GM18867 (cell line): ENCODE results near the gene CNTNAP4.

Experiments used
- ATAC-seq: cut with Tn5 transposase; IDR thresholded peaks from one replicate; pipeline ENCODE4 v1.9.1; 2021; ENCODE audit warnings: mild to moderate bottlenecking, moderate library complexity; ENCODE audit not compliant: unreplicated experiment

CNTNAP4 gene

DNA sequence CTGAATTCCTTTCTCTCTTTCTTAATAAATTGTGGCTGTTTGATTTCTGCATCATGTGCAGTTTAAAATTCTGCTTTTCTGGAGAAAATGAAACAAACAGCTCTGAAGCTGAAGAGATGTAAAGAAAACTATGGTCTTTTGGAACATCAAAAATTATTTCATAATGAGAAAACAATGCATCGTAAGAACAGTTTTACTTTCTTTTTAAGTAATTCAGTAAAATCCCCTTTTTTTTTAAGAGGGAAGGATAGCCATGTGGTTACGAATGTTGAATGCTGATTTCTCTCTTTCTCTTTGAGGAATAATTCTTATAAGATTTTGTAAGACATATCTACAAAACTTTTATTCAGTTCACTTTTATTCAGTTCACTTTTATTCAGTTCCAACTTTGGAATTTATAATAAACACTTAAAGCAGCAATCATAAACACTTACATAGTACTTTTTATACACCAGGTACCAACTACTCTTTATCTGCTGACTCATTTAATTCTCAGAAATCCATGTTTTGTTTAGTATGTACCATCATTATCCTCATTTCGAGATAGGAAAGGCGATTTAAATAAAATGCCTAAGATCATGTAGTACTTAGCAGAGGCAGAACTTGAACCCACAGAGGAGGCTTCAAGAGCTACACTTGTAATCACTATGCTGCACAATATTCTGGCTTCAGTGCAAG, 26.6 kb downstream of the CNTNAP4 start:
- ATAC-seq: no peak

- no peak for ATAC-seq
These were observed 32.6 kb downstream of the CNTNAP4 start for GRCh38 chr16:76309639-76310335.

DNA sequence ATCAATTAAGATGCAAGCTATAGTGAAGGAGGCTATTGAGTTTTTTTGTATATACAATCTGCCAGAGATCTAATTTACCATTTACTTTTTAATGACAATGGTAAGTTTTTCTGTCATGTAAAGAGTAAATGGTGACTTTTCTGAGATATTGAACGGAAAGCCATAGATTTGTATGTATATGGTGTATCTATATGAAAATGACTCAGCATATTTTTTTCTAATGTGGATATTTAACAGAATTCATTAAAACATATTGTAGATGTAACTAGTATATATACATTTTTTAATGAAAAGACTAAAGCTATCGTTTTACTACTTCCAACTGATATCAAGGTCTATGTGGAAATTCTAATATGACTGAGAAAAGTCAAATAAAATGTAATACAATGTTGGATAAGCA, 34.1 kb downstream of the CNTNAP4 start:
- ATAC-seq: no peak

DNA sequence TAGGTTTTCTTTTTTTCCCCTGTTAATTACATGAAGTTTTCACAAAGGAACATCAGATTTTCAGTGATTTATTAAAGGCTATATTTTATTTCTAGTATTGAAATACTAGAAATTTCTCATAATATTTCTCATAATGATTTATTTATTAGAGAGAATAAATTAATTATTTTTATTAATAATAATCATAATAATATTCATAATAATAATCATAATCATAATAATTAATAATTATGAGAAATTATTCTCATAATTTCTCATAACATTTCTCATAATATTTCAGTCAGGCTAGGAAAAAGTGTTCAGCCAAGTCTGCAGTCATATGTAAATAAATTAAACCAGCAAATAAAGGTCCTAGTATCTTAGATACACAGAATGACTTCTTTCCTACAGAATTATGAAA, 41.4 kb downstream of the CNTNAP4 start:
- ATAC-seq: no peak

DNA sequence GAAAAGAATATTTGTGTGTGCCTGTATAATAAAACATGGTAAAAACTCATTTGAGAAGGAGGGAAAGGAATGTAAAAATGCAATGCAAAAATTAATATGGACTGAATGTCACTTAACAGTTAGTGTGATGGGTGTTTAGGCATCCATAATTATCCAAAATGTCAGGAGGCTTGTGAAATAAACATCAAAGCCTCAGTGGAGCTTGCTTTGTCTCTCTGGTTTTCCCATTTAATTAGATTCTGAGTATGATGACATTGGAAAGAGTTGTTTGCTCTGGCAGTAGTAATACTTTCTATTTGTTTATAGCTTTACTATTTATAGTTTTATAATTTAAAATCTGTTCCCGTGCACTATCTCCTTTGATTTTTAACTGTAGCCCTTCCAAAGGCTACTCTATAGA, 51.9 kb downstream of the CNTNAP4 start:
- ATAC-seq: no peak

- no peak for ATAC-seq
These were observed 58.2 kb downstream of the CNTNAP4 start for GRCh38 chr16:76335180-76335974.

DNA sequence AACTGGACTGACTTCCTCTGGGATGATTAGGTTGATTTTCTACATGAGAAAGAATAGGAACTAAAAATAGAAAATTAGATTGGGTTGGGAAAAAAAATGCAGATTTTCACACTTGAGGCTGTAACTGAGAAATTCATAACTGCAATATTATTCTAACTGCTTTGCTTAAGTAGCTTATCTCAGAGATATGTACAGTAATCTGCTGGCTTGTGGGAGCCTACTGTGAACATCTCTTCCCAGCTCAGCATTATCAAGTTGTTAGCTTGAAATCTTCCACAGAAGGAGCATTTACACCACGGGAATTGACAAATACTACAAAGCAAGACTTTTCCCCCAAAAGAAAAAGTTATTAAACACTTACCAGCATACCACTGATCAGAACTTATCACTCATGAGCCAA, 58.9 kb downstream of the CNTNAP4 start:
- ATAC-seq: no peak

DNA sequence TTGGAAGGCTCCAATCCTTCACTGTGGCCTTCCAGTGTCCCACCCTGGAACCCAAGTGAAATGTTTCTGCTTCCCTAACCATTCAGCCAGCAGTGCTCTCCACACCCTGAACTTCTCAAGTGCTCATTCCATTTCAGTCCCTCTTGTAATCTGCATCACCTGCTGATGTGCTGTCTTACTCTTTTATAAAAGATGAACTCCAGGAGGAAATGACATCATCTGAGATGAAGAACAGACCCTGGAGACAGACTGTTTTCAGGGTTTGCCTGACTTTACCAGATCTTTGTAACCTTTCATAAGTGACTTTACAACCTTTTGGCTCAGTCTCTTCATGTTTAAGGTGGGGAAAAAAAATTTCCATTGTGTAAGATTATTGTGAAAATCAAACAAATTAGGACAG, 61.3 kb downstream of the CNTNAP4 start:
- no peak for ATAC-seq

DNA sequence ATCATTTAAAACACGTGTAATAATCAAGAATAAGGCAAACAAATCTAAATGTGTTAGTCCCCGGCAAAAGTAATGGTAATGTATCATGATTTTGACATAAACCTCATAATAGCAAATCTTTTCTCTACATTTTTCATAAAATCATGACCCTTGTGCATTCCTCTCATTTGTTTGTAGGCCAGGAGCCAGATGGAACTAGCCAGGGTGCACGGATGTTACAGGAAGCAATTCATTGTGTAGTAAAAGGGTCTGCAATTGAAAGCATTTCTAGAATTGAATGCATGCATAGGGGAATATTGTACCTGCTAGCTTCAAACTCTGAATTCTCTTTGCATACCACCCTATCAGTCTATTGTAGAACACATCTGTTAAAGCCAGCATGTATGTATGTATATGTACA, 66.6 kb downstream of the CNTNAP4 start:
- no peak for ATAC-seq

DNA sequence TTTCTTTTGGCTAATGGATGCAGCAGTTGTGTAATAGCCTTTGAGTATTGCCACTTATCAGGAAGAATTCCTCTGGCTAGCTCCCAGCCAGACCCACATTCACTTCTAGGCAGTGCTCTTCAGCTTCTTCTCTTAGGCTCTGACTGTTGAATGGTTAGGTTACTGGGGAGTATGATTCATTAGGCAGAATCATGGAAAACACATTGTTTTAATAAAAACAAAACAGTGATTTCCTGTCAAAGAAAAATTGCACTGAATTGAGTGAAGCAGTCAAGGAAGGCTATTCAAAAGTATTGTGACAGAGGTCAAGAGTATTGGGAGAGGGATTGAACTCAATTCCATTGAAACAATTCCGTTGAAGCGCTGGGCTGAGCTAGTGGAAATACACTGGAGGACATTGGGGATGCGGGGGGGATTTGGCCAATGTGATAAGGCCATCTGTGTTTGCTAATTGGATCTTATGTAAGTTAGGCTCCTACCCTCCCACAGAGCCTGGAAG, 68.0 kb downstream of the CNTNAP4 start:
- ATAC-seq: no peak

GRCh38 chr16:76346210-76346609, 69.0 kb downstream of the CNTNAP4 start:
- ATAC-seq: no peak

DNA sequence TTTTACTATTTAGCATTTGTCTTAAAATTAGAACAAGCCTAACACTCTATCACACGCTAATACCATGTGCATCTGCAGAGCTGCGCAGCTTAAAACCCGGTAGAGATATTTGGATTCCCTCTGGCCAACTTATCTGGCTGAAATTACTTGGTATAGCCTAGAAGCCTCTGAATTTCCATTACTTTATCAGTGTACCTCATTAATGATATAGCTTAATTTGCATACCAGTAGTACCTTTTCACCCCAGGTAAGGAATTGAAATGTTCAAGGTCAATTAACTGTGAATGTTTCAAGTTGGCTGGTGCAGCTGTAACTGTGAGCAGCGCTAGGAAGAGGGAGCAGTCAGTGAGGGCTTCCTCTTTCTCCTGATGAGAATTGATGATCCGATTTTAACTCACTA, 74.2 kb downstream of the CNTNAP4 start:
- ATAC-seq: no peak

DNA sequence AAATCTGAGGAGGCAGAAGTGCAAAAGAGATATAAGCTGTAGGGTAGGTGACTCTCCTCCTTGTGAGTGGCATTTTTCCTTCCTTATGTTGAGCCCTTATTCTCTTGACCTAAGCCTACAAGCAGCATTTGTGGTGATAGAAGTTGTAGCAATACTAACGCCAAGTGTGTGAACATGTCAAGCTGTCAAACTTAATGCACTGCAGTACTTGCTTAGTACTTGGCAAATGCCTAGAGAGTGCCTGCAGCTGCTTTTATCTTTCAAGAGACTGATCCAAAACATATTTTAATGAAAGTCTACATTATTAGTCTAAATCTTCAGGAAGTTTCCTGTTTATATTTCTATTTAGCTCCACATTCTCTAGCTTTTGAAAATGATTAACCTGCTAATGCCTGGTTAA, 83.2 kb downstream of the CNTNAP4 start:
- no peak for ATAC-seq

DNA sequence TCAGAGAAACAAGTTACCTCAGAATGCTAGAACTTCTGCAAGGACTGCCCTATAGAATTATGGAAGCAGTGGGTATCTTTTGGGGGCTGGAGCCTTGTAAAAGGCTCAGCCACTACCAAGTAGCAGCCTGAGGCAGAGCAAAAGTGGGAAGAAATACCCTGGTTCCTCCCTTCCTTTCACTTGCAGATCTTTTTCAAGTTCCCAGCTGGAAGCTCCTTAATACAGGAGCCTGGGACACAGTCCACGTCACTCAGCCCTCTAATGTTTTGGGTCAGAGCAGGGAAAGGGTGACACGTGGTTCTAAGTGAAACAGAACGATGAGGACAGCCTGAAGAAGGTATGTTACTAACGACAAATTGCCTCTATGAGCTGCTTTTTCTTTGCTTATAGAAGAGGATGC, 93.1 kb downstream of the CNTNAP4 start:
- no peak for ATAC-seq

DNA sequence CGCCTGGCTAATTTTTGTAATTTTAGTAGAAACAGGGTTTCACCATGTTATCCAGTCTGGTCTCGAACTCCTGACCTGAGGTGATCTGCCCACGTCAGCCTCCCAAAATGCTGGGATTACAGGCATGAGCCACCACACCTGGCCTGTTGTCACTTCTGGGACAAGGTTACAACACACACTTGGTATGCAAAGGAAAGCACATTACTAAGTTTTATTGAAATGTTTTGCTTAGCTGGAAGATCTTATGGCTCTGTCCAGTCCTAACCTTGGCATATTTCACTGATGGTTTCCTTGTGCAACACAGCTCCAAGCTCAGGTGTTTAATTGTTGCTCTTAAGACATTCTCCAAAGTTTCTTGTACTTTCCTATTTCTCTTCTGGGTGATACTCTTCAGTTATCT, 94.2 kb downstream of the CNTNAP4 start:
- no peak for ATAC-seq

DNA sequence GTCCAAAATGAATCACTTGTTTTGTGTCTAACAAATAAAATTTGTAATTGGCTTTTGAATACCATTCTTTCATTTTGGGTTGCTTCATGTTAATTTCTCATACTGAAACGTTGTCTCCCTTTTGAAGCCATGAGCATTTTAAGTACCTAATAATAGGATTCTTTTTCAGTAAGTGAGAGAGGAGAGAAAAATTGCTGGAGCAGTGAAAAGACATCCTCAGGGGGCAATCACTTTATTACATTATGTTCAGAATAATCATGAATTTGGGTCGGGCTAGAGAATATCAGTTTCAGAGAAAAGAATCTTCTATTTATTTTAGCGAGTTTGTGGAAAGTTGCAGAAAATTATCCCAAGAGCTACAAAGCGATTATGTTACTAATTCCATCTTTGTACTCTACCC, 96.8 kb downstream of the CNTNAP4 start:
- ATAC-seq: no peak

DNA sequence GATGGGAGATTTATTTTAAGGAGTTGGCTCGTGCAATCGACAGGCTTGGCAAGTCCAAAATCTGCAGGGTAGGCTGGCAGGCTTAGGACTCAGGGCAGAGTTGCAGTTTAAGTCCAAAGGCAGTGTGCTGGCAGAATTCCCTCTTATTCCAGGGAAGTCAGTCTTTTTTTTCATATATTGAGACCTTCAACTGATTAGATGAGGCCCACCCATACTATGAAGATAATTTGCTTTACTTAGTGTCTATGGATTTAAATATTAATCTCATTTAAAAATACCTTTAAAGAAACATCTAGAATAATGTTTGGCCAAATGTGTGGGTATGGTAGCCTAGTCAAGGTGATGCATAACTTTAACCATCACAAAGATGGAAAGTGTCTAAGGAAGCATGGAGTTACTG, 99.8 kb downstream of the CNTNAP4 start:
- no peak for ATAC-seq

DNA sequence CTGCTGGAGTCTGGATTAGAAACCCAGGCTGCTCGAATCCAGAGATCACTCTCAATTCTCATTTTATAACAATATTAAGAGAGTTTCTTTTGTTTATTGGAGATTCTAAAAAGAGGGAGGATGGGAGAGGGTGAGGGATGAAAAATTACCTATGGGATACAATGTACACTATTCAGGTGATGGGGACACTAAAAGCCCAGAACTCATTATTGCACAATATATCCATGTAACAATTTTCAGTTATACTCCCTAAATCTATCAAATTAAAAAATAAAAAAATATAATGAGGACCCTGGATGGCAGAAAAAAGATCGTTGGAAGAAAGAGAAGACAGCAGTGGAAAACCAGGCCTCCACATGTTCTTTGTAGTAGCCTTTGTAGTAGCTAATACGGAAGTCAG, 100.8 kb downstream of the CNTNAP4 start:
- no peak for ATAC-seq

DNA sequence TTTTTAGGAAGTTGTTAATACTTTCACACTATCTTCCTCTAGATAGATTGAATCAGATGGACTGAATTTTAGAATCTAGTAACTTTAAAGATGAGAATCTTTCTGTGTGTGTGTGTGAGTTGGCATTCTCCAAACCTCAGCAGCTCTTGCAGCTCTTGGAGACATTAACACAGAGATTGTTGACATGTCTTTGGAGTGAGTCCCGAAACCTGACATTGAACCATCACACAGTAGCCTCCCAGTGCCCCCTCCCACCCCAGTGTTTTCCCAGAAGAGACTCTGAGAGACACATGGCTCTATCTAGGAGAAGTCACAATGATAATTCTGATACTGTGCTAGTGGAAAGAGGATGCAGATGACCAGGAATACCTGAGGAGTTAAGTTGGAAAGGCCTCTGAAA, 103.9 kb downstream of the CNTNAP4 start:
- ATAC-seq: no peak

- no peak for ATAC-seq
These were observed 108.5 kb downstream of the CNTNAP4 start for GRCh38 chr16:76385601-76386230.

- no peak for ATAC-seq
These were observed 109.6 kb downstream of the CNTNAP4 start for GRCh38 chr16:76386784-76387183.
